Measurements from ENCODE around the gene GAS6.

DNA sequence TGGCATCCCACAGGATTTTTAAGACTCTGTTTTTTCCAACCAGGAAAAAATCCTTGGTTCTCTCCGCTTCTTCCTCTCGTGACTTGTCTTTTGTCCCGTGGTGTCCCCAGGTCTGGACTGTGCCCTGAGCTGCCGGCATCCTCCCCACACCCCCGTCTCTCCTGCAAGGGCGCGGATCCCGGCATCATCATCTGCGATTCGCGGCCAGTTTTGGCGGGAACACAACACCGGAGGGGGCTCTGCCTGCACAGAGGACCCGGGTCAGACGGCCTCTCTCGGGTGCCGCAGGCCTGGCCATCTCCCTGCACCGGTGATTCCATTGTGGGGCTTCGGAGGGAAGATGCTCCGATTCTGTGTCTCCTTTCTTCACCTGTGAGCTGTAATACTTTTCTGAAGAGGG lies 18.8 kb upstream of the GAS6 start:
- TF ChIP-seq CTCF (IDR thresholded peaks at IDR 0.05) (no peak), POLR2A (IDR thresholded peaks at IDR 0.05) (no peak)
